Karpas-422 (cell line): Measurements from ENCODE around the gene COL6A1. TPM values are rescaled to one million over a fixed set of nuclear protein-coding genes. Genes with fewer than 3 reads are reported as not detected.

Source experiments
- DNase-seq: peaks from one replicate; pipeline ENCODE4 v3.0.0-alpha.2; 2015
- H2AFZ ChIP-seq: fragments of 200-600 bp; sonication (generic); 2 replicates; pipeline ENCODE4 v1.6.1; 2014; ENCODE audit warnings: antibody characterized with exemption, low read length, mixed read lengths
- H3K27ac ChIP-seq: fragments of 200-600 bp; sonication (generic); 2 replicates; pipeline ENCODE4 v1.5.1; 2014; ENCODE audit warnings: mild to moderate bottlenecking, low read length, moderate library complexity
- H3K27me3 ChIP-seq: fragments of 200-600 bp; sonication (generic); 2 replicates; pipeline ENCODE4 v1.6.1; 2014; ENCODE audit warnings: low read length, mixed read lengths
- H3K36me3 ChIP-seq: fragments of 200-600 bp; sonication (generic); 2 replicates; pipeline ENCODE4 v1.6.1; 2014; ENCODE audit warnings: low read length, mixed read lengths; ENCODE audit not compliant: insufficient read depth
- H3K4me1 ChIP-seq: fragments of 200-600 bp; sonication (generic); 2 replicates; pipeline ENCODE4 v1.6.1; 2014; ENCODE audit warnings: mild to moderate bottlenecking, low read length, mixed read lengths
- H3K4me2 ChIP-seq: fragments of 200-600 bp; sonication (generic); 2 replicates; pipeline ENCODE4 v1.6.1; 2014; ENCODE audit warnings: low read length, low read depth, mild to moderate bottlenecking; ENCODE audit not compliant: poor library complexity, severe bottlenecking
- H3K4me3 ChIP-seq: fragments of 200-600 bp; sonication (generic); 2 replicates; pipeline ENCODE4 v1.5.1; 2014; ENCODE audit warnings: mild to moderate bottlenecking, antibody characterized with exemption, low read length, mixed read lengths
- H3K79me2 ChIP-seq: fragments of 200-600 bp; sonication (generic); 2 replicates; pipeline ENCODE4 v1.6.1; 2014; ENCODE audit warnings: mild to moderate bottlenecking, low read length, mixed read lengths
- H3K9ac ChIP-seq: fragments of 200-600 bp; sonication (generic); 2 replicates; pipeline ENCODE4 v1.6.0; 2014; ENCODE audit warnings: low read length
- H3K9me2 ChIP-seq: fragments of 200-600 bp; sonication (generic), shearing (Covaris generic); replicated peaks from 2 replicates; pipeline ENCODE4 v1.6.0; 2014; ENCODE audit warnings: mild to moderate bottlenecking, low read length, moderate library complexity; ENCODE audit not compliant: insufficient read depth
- H3K9me3 ChIP-seq: fragments of 300-700, 200-600 bp; sonication (generic); 2 replicates; pipeline ENCODE4 v1.6.1; 2014; ENCODE audit warnings: low read length, mixed read lengths
- H4K20me1 ChIP-seq: fragments of 200-600 bp; sonication (generic); 2 replicates; pipeline ENCODE4 v1.6.1; 2014; ENCODE audit warnings: mild to moderate bottlenecking, antibody characterized with exemption, low read length, low read depth; ENCODE audit not compliant: insufficient read depth
- total RNA-seq: library from RNA; depleted of rRNA; stranded (reverse); fragments of >200 nt; shearing (Covaris generic); gene quantifications from 2 replicates; pipeline ENCODE4 v1.2.3, GENCODE V29; 2014; ENCODE audit warnings: low replicate concordance

The COL6A1 gene
- total RNA-seq, 1 experiment from 2014 or later: not detected

DNA sequence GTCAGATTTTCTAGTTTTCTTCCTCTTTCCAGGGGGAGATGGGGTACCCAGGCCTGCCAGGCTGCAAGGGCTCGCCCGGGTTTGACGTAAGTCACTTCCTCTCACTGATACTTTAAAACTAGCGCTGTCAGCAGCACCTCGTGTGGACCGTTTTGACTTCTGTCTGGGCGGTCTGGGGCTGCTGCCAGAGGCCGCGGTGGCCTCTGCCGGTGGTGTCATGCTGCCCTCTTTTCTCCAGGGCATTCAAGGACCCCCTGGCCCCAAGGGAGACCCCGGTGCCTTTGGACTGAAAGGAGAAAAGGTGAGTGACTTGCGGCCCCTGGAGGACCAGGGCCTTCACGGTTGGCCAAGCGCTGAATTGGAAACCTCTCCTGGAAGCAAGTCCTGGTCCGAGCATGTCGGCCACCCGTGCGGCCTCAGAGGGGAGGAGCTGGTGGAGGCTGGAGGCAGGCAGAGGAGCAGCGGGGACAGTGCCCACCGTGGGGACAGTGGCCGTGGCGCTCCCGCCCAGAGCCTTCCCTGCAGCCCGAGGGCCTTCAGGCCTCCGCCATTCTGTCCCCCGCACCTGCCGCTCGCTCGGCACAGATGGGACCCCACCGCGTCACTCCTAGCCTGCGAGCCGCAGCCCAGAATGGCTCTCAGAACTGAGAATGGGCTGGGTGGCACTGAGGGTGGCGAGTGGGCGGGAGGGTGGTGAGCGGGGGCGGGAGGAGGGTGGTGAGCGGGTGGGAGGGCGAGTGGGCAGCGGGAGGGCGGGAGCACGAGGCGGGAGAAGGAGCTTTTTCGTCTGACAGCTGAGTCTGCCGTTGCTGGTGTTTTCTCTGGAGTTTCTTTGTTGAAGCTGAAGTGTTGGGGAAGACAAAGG, 9.4 kb downstream of the COL6A1 start:
- H3K9me2 ChIP-seq: no peaks in the 10 kb centered on the region
- no peaks in the 10 kb centered on the region for H3K27me3 ChIP-seq
- H3K36me3 ChIP-seq: no peaks in the 10 kb centered on the region
- H3K9ac ChIP-seq: no peak overlapping the region
- DNase-seq: no peak
- H4K20me1 ChIP-seq: no peaks in the 10 kb centered on the region
- no peaks in the 10 kb centered on the region for H3K79me2 ChIP-seq
- no peaks in the 10 kb centered on the region for H3K4me1 ChIP-seq
- no peak overlapping the region for H2AFZ ChIP-seq
- no peak overlapping the region for H3K4me2 ChIP-seq
- H3K27ac ChIP-seq: no peak overlapping the region
- no peak overlapping the region for H3K4me3 ChIP-seq
- H3K9me3 ChIP-seq: no peaks in the 10 kb centered on the region

DNA sequence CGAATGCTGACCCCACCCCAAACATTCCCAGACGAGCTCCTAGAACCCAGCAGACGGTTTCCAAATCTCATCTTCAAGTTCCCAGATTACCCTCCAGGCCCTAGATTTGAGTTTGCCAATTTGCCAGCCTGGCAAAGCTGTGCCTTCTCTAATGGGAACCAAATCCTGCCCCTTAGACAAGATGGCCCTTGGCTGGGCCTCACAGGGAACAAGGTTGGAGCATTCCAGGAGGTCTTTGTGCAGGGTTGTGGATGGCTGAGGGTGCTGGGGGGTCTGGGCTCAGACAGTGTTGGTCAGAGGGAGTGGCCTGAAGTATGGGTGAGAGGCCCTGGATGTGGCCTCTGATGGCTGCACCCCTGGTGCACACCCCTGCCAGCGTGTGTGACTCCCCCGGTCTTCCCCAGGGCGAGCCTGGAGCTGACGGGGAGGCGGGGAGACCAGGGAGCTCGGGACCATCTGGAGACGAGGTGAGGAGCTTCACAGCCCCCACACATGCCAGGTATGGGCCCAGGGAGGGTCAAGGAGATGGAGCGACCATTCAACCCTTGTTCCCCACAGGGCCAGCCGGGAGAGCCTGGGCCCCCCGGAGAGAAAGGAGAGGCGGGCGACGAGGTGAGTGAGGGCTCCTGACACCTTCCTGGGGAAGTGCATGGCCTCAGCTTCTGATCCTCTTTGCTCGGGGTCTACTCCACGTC, 10.2 kb downstream of the COL6A1 start:
- Histone ChIP-seq H3K9me2 (no peaks in the 10 kb centered on the region), H3K4me3 (no peak overlapping the region), H2AFZ (no peak overlapping the region), H4K20me1 (no peaks in the 10 kb centered on the region), H3K79me2 (no peaks in the 10 kb centered on the region), H3K9ac (no peak overlapping the region), H3K4me1 (no peaks in the 10 kb centered on the region), H3K9me3 (no peaks in the 10 kb centered on the region), H3K27me3 (no peaks in the 10 kb centered on the region), H3K4me2 (no peak overlapping the region), H3K36me3 (no peaks in the 10 kb centered on the region), H3K27ac (no peak overlapping the region)
- no peak for DNase-seq

DNA sequence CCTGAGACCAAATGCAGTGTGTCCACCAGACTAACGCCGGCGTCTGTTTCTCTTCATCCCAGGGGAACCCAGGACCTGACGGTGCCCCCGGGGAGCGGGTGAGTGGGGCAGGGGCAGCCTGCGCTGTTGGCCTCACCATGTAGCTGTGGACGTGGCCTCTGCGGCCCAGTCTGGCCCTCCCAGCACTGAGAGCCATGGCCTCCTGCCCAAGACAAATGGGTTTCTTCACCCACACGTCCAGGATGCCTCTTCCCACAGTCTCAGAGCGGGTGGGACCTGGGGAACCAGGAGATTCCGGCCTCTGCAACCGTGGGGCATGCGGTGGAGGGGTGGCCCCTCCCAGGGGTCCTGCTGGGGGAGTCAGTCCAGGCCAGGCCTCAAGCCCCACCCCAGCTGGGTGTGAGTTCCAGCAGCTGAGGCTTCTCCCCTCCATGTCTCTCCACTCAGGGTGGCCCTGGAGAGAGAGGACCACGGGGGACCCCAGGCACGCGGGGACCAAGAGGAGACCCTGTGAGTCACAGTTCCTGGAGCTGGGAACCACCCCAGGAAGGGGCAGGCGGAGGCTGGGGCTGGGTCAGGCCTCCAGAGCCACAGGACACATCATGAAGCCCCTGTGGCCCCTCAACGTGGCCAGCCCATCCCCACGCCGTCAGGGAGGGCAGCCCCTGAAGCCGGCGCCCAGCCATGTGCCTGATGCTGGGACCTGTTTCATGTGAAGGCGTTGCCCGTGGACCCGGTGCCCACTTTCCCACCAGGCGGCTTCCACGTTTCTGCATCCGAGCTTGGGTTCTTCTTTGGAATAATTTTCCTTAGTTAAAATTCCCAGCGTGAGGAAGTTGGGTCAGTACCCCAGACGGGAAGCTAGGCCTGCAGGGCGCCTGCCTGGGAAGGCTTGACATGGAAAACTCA, 11.0 kb downstream of the COL6A1 start:
- Histone ChIP-seq H3K9ac (no peak overlapping the region), H3K27me3 (no peaks in the 10 kb centered on the region), H3K9me2 (no peaks in the 10 kb centered on the region), H3K4me2 (no peak overlapping the region), H3K27ac (no peak overlapping the region), H3K4me1 (no peaks in the 10 kb centered on the region), H3K79me2 (no peaks in the 10 kb centered on the region), H3K9me3 (no peaks in the 10 kb centered on the region), H2AFZ (no peak overlapping the region), H3K4me3 (no peak overlapping the region), H3K36me3 (no peaks in the 10 kb centered on the region), H4K20me1 (no peaks in the 10 kb centered on the region)
- DNase-seq: no peak

- H2AFZ ChIP-seq: no peak overlapping the region
- H3K4me3 ChIP-seq: no peak overlapping the region
- no peak overlapping the region for H3K27ac ChIP-seq
- H3K27me3 ChIP-seq: no peaks in the 10 kb centered on the region
- no peak for DNase-seq
- H3K79me2 ChIP-seq: no peaks in the 10 kb centered on the region
- H3K4me1 ChIP-seq: no peaks in the 10 kb centered on the region
- H3K9me3 ChIP-seq: no peaks in the 10 kb centered on the region
- no peaks in the 10 kb centered on the region for H3K9me2 ChIP-seq
- no peak overlapping the region for H3K4me2 ChIP-seq
- H3K36me3 ChIP-seq: no peaks in the 10 kb centered on the region
- no peak overlapping the region for H3K9ac ChIP-seq
- H4K20me1 ChIP-seq: no peaks in the 10 kb centered on the region
These were observed 11.9 kb downstream of the COL6A1 start for GRCh38 chr21:45993210-45994085.

GRCh38 chr21:45994086-45994661, 12.6 kb downstream of the COL6A1 start:
- no peaks in the 10 kb centered on the region for H3K9me2 ChIP-seq
- H4K20me1 ChIP-seq: no peaks in the 10 kb centered on the region
- H3K36me3 ChIP-seq: no peaks in the 10 kb centered on the region
- no peaks in the 10 kb centered on the region for H3K79me2 ChIP-seq
- no peaks in the 10 kb centered on the region for H3K4me1 ChIP-seq
- no peak overlapping the region for H2AFZ ChIP-seq
- no peak overlapping the region for H3K4me2 ChIP-seq
- no peak for DNase-seq
- H3K27ac ChIP-seq: no peak overlapping the region
- H3K27me3 ChIP-seq: no peaks in the 10 kb centered on the region
- no peaks in the 10 kb centered on the region for H3K9me3 ChIP-seq
- H3K4me3 ChIP-seq: no peak overlapping the region
- H3K9ac ChIP-seq: no peak overlapping the region

DNA sequence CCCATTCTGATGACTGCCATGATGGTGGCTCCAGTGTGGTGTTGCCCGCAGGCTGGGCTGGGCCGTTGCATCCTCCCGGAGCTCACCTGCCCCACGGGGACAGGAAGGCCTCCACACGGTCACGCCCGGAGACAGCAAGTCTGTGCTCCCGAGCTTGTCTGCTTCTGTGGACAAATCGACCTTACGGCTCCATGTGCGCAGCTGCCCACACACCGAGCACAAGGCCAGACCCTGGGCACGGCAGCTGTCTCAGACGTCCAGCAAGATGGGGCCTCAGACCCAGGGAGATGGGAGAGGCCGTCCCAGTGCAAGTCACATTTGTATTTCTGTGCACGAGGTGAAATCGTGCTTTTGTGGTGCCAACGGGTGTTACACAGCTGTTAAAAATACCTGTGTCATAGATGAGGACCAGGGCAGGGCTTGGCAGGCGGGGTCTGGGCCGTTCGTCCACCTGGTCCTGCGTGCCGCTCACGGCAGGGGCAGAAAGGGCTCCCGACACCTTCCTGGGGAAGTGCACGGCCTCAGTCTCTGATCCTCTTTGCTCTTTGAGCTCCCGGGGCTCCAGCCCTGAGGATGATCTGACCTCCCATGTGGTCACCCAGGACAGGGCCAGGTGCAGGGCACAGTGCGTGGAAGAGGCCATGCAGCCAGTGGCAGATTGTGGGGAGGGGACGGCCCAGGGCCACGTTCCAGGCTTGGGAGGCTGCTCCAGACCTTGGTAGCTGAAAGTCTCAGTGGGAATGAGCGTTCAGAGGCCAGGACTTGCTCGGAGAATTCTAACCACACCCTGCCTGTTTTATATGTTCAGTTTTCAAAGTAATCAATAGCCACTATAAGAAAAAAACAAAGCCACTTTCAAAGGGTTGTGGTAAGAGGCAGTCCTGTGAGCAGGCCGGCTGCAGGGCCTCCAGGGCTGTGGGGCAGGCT, 13.5 kb downstream of the COL6A1 start:
- no peak overlapping the region for H3K9ac ChIP-seq
- H3K27me3 ChIP-seq: no peaks in the 10 kb centered on the region
- no peaks in the 10 kb centered on the region for H3K9me3 ChIP-seq
- no peak overlapping the region for H3K4me2 ChIP-seq
- H4K20me1 ChIP-seq: no peaks in the 10 kb centered on the region
- no peak overlapping the region for H3K27ac ChIP-seq
- DNase-seq: no peak
- no peaks in the 10 kb centered on the region for H3K36me3 ChIP-seq
- H3K9me2 ChIP-seq: no peaks in the 10 kb centered on the region
- no peaks in the 10 kb centered on the region for H3K4me1 ChIP-seq
- no peaks in the 10 kb centered on the region for H3K79me2 ChIP-seq
- H2AFZ ChIP-seq: no peak overlapping the region
- no peak overlapping the region for H3K4me3 ChIP-seq
